GM12891 (cell line): ENCODE measurements around the gene LYRM4.
"Not testable (repeated sequence)": the region's sequence is repeated elsewhere in the genome, so short reads cannot be mapped to it uniquely, and the experiment has no call there.

ENCODE experiments used
- DNase-seq: peaks from one replicate; pipeline ENCODE4 v3.0.0; 2011; ENCODE audit warnings: low spot score; ENCODE audit not compliant: insufficient read length
- FAIRE-seq: peaks from 2 replicates; lab custom pipeline; 2011; peaks lifted over from hg19 to GRCh38; lab: Jason Lieb, UNC
- PAX5 ChIP-seq: IDR thresholded peaks from 2 replicates; pipeline ENCODE4 v1.6.1; 2011; ENCODE audit warnings: low read length, moderate library complexity, mild to moderate bottlenecking; ENCODE audit not compliant: insufficient read depth, severe bottlenecking
- POLR2A ChIP-seq: IDR thresholded peaks from 2 replicates; pipeline ENCODE4 v1.6.1; 2011; ENCODE audit warnings: low read depth, low read length, control low read depth
- POLR2AphosphoS5 ChIP-seq: IDR thresholded peaks from 2 replicates; pipeline ENCODE4 v1.6.1; 2011; ENCODE audit warnings: low read depth, low read length, control low read depth
- POU2F2 ChIP-seq: IDR thresholded peaks from 2 replicates; pipeline ENCODE4 v1.6.1; 2011; ENCODE audit warnings: low read depth, mild to moderate bottlenecking, control low read depth, low read length, moderate library complexity
- SPI1 ChIP-seq: IDR thresholded peaks from 2 replicates; pipeline ENCODE4 v1.6.1; 2011; ENCODE audit warnings: low read depth, low read length, control low read depth
- TAF1 ChIP-seq: IDR thresholded peaks from 2 replicates; pipeline ENCODE4 v1.6.1; 2011; ENCODE audit warnings: low read depth, low read length, control low read depth

Gene LYRM4

DNA sequence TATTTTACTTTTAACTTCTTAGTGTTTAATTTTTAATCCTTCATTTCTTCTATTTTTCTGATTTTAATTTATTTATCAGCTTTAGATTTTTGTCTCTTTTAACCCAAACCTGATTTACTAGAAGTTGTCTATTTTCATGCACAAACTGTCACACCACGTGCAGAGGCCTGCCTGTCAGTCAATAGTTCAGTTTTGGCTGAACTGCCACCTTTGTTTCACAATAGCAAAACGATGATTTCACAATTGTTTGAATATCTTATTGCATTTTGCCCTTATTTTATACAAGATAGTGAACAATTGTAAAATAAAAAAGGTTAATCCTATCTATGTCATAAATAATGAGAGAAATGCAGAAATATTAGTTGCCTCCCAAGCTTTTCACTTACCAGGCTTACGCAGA, 199.6 kb downstream of the LYRM4 start:
- FAIRE-seq (no peak), DNase-seq (no peak)
- no peak for TF ChIP-seq PAX5
- no peak for TF ChIP-seq POLR2A
- TF ChIP-seq SPI1: no peak
- TF ChIP-seq TAF1: no peak
- no peak for TF ChIP-seq POU2F2
- TF ChIP-seq POLR2AphosphoS5: no peak

DNA sequence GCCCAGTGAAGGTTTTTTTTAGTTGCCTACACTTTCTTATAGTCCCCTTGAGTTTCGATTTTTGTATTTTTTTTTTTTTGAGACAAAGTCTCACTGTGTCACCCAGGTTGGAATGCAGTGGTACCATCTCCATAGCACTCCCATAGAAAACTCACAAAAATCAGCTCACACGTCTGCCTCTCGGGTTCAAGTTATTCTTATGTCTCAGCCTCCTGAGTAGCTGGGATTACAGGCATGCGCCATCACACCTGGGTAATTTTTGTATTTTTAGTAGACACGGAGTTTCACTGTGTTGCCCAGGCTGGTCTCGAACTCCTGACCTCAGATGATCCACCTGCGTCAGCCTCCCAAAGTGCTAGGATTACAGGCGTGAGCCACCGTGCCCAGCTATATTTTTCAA, 200.3 kb downstream of the LYRM4 start:
- not testable (repeated sequence) for FAIRE-seq, DNase-seq

DNA sequence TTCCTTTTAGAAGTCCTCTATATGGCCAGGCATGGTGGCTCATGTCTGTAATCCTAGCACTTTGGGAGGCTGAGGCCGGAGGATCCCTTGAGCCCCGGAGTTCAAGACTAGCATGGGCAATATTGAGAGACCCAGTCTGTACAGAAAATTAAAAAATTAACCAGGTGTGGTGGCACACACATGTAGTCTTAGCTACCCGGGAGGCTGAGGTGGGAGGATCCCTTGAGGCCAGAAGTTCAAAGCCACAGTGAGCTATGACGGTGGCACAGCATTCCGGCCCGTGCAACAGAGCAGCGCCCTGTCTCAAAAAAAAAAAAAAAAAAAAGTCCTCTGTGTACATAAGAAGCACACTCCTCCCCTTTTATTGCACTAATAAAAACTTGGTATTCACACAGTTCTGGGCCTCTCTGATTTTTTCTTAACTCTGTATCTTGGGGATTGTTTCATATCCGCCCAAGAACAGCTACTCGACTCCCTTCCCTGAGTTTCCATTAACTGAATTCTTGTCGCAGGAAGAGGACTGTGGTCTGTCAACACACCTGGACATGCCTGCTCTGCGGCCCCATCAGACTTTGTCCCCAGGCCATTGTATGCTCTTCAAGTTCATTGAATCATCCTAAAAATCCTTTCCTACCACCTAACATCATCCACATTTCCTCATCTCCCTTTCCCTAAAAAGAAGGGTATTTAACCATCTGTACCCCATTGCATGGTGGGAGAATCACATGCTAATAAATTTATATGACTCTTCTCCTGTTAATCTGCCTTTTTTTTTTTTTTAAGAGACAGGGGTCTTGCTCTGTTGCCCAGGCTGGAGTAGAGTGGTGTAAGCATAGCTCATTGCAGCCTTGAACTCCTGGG, 201.5 kb downstream of the LYRM4 start:
- no peak for TF ChIP-seq POLR2A
- TF ChIP-seq TAF1: no peak
- no peak for TF ChIP-seq SPI1
- TF ChIP-seq POLR2AphosphoS5: no peak
- no peak for TF ChIP-seq POU2F2
- no peak for TF ChIP-seq PAX5
- DNase-seq: no peak
- FAIRE-seq: no peak
